ENCODE measurements around the gene LENG9.

GRCh38 chr19:54489341-54489740 is 25.8 kb upstream of the LENG9 start:
- TF ChIP-seq CTCF (IDR thresholded peaks at IDR 0.05) (no peak), POLR2AphosphoS5 (IDR thresholded peaks at IDR 0.05) (no peak), POLR2A (IDR thresholded peaks at IDR 0.05) (no peak), EP300 (IDR thresholded peaks at IDR 0.05) (no peak)

Data from stomach (tissue), 4 donors.